Measurements from ENCODE around the gene TIMM10.
A peak's percentile ranks its signal among the peaks of the same experiment; 100 is the strongest.

Gene TIMM10

GRCh38 chr11:57498540-57498939, 32.0 kb downstream of the TIMM10 start:
- H3K27ac ChIP-seq (ENCODE audit: low read depth, low read length) = peak overlapping the region; percentile 5
- H3K4me3 ChIP-seq (ENCODE audit: low read depth in 1 of 2, low read length in 2 of 2) = no peak overlapping the region
- H3K9ac ChIP-seq (ENCODE audit: low read depth in 1 of 2, low read length in 2 of 2) = peak overlapping the region; percentile 7 to 26
- H3K27me3 ChIP-seq (ENCODE audit: control insufficient read depth in 1 of 2, insufficient read depth in 2 of 2, low read length in 2 of 2) = no peaks in the 10 kb centered on the region
- H3K9me3 ChIP-seq (ENCODE audit: control insufficient read depth in 1 of 2, low read length in 2 of 2) = no peaks in the 10 kb centered on the region
- peaks cover 41 to 45% of the 10 kb centered on the region in 2 donors for H3K4me1 ChIP-seq (ENCODE audit: control insufficient read depth in 1 of 2, insufficient read depth in 2 of 2, low read length in 2 of 2)
- peaks cover 4 to 10% of the 10 kb centered on the region in 2 donors for H3K36me3 ChIP-seq (ENCODE audit: control insufficient read depth in 1 of 2, insufficient read depth in 2 of 2, low read length in 2 of 2)

DNA sequence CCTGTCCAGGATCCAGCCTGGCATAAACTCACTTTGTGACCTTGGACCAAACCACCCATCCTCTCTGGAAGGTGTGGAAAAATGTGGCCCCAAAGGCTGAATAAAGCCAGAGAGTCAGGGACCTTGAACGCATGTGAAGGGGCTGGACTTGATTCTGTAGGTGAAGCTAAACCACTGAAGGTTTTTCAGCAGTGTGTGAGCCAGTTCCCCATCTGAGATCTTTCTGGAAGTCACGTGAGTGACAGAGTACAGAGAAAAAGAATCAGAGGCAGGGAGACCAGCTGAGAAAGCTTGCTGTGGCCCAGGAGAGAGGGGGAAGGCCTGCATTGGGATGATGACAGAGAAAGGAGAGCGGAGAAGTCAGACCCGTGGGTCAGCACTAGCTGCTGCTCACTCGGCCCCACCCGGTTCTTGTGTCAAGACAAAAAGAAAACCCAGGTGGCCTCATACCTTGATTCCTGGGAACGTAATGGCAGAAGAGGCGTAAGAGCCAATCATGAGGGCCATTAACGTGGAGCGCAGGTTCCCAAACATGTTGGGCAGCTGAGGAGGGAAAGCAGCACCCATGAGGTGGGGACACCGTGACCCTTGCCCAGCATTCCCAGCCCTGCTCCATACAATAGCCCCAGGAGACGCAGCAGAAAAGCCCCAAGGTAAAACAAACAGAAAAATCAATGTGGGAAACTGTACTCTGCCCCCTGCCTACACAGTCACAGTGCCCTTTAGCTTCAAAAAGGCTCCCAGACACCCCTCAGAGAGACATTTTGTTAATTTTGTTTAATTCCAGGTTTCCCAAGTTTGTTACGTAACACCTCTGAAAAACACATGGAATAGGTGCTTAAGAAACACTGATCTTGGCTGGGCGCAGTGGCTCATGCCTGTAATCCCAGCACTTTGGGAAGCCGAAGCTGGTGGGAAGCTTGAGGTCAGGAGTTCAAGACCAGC, 33.0 kb downstream of the TIMM10 start:
- Histone ChIP-seq H3K27ac (ENCODE audit: low read depth, low read length) (peak overlapping the region; percentile 45), H3K27me3 (ENCODE audit: control insufficient read depth in 1 of 2, insufficient read depth in 2 of 2, low read length in 2 of 2) (no peaks in the 10 kb centered on the region), H3K4me1 (ENCODE audit: control insufficient read depth in 1 of 2, insufficient read depth in 2 of 2, low read length in 2 of 2) (peaks cover 41 to 45% of the 10 kb centered on the region in 2 donors), H3K36me3 (ENCODE audit: control insufficient read depth in 1 of 2, insufficient read depth in 2 of 2, low read length in 2 of 2) (peaks cover 4 to 10% of the 10 kb centered on the region in 2 donors), H3K9ac (ENCODE audit: low read depth in 1 of 2, low read length in 2 of 2) (peak overlapping the region in 1 of 2 donors; percentile 26), H3K4me3 (ENCODE audit: low read depth in 1 of 2, low read length in 2 of 2) (no peak overlapping the region), H3K9me3 (ENCODE audit: control insufficient read depth in 1 of 2, low read length in 2 of 2) (no peaks in the 10 kb centered on the region)

- peaks cover 36 to 37% of the 10 kb centered on the region in 2 donors for H3K4me1 ChIP-seq (ENCODE audit: control insufficient read depth in 1 of 2, insufficient read depth in 2 of 2, low read length in 2 of 2)
- H3K27me3 ChIP-seq (ENCODE audit: control insufficient read depth in 1 of 2, insufficient read depth in 2 of 2, low read length in 2 of 2) = no peaks in the 10 kb centered on the region
- no peak overlapping the region for H3K4me3 ChIP-seq (ENCODE audit: low read depth in 1 of 2, low read length in 2 of 2)
- H3K9me3 ChIP-seq (ENCODE audit: control insufficient read depth in 1 of 2, low read length in 2 of 2) = no peaks in the 10 kb centered on the region
- H3K9ac ChIP-seq (ENCODE audit: low read depth in 1 of 2, low read length in 2 of 2) = no peak overlapping the region
- H3K36me3 ChIP-seq (ENCODE audit: control insufficient read depth in 1 of 2, insufficient read depth in 2 of 2, low read length in 2 of 2) = peaks cover 4 to 10% of the 10 kb centered on the region in 2 donors
- no peak overlapping the region for H3K27ac ChIP-seq (ENCODE audit: low read depth, low read length)
Measured at GRCh38 chr11:57496109-57496820, 34.3 kb downstream of the TIMM10 start.

- Histone ChIP-seq H3K4me1 (ENCODE audit: control insufficient read depth in 1 of 2, insufficient read depth in 2 of 2, low read length in 2 of 2) (peaks cover 24 to 26% of the 10 kb centered on the region in 2 donors), H3K9me3 (ENCODE audit: control insufficient read depth in 1 of 2, low read length in 2 of 2) (no peaks in the 10 kb centered on the region), H3K27me3 (ENCODE audit: control insufficient read depth in 1 of 2, insufficient read depth in 2 of 2, low read length in 2 of 2) (no peaks in the 10 kb centered on the region), H3K9ac (ENCODE audit: low read depth in 1 of 2, low read length in 2 of 2) (no peak overlapping the region), H3K36me3 (ENCODE audit: control insufficient read depth in 1 of 2, insufficient read depth in 2 of 2, low read length in 2 of 2) (peaks cover 4 to 24% of the 10 kb centered on the region in 2 donors), H3K27ac (ENCODE audit: low read depth, low read length) (no peak overlapping the region), H3K4me3 (ENCODE audit: low read depth in 1 of 2, low read length in 2 of 2) (no peak overlapping the region)
Measured at GRCh38 chr11:57493507-57494503, 36.7 kb downstream of the TIMM10 start.

DNA sequence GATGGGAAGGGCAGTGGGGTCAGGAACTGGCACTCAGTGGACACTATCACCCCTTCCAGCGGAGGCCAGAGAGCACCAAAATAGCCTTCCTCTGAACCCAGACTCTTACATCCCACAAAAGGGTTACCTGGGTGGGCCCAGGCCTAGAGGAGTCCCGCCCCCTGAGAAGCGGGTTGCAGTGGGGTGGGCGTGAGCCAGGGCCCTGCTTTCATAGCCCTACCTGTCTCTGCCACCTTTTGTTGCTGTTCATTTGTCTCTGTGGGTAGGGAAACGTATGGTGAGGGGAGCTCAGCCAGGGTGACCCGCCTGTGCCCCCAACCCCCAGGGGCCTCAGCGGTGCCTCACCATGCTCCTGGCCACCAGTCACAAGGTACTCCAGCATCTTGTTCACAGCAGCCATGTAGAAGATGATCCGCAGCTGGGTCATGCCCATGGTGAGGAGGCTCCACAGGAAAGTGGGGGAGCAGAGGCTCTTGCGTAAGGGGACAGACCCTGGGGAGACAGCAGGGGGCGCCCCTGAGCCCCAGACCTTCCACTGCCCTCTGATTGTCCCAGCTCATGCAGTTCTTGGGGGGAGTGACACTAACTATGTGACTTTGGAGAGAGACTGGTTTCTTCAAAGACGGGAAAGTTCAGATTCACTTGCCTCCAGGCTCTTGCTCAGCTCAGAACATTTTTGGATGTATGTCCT, 39.0 kb downstream of the TIMM10 start:
- H3K27me3 ChIP-seq (ENCODE audit: control insufficient read depth in 1 of 2, insufficient read depth in 2 of 2, low read length in 2 of 2) = no peaks in the 10 kb centered on the region
- H3K9ac ChIP-seq (ENCODE audit: low read depth in 1 of 2, low read length in 2 of 2) = no peak overlapping the region
- H3K9me3 ChIP-seq (ENCODE audit: control insufficient read depth in 1 of 2, low read length in 2 of 2) = no peaks in the 10 kb centered on the region
- no peak overlapping the region for H3K27ac ChIP-seq (ENCODE audit: low read depth, low read length)
- peaks cover 1 to 3% of the 10 kb centered on the region in 2 donors for H3K4me1 ChIP-seq (ENCODE audit: control insufficient read depth in 1 of 2, insufficient read depth in 2 of 2, low read length in 2 of 2)
- peaks cover 3 to 44% of the 10 kb centered on the region in 2 donors for H3K36me3 ChIP-seq (ENCODE audit: control insufficient read depth in 1 of 2, insufficient read depth in 2 of 2, low read length in 2 of 2)
- H3K4me3 ChIP-seq (ENCODE audit: low read depth in 1 of 2, low read length in 2 of 2) = no peak overlapping the region

- Histone ChIP-seq H3K4me1 (ENCODE audit: control insufficient read depth in 1 of 2, insufficient read depth in 2 of 2, low read length in 2 of 2) (no peaks in the 10 kb centered on the region), H3K27ac (ENCODE audit: low read depth, low read length) (no peak overlapping the region), H3K4me3 (ENCODE audit: low read depth in 1 of 2, low read length in 2 of 2) (no peak overlapping the region), H3K9me3 (ENCODE audit: control insufficient read depth in 1 of 2, low read length in 2 of 2) (no peaks in the 10 kb centered on the region), H3K9ac (ENCODE audit: low read depth in 1 of 2, low read length in 2 of 2) (no peak overlapping the region), H3K27me3 (ENCODE audit: control insufficient read depth in 1 of 2, insufficient read depth in 2 of 2, low read length in 2 of 2) (no peaks in the 10 kb centered on the region), H3K36me3 (ENCODE audit: control insufficient read depth in 1 of 2, insufficient read depth in 2 of 2, low read length in 2 of 2) (peaks cover 0 to 47% of the 10 kb centered on the region in 2 donors)
Measured at GRCh38 chr11:57490456-57491248, 39.9 kb downstream of the TIMM10 start.

DNA sequence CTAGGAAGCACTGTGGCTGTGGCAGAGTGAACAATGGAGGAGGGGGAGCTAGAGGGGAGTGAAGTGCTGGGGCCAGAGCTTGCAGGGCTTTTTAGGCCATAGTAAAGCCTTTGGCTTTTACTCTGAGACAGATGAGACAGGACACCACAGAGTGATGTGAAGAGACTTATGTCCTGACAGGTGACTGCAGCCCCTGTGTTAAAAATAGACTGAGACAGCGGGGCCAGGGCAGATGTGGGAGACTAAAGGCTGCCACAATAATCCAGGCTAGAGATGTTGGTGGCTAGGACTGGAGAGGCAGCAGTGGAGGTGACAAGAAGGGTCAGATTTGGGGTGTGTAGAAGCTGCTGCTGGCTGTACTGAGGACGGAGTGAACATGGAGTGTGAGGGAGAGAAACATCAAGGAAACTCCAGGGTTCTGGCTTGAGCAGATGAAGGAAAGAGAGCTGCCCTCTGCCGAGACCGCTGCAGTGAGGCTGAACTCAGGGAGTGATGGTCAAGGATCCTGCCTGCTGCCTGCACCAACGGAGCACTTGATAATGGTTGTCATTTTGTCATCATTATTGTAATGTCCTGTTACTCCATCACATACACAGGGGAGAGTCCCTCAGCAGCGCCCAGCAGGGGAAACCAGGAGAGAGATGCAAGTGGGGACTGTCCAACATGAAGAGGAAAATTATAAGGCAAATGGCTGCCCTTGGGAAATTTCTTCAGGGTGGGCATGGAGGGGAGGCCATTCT, 42.5 kb downstream of the TIMM10 start:
- H3K27me3 ChIP-seq (ENCODE audit: control insufficient read depth in 1 of 2, insufficient read depth in 2 of 2, low read length in 2 of 2) = peaks cover 6 to 8% of the 10 kb centered on the region in 2 donors
- no peak overlapping the region for H3K27ac ChIP-seq (ENCODE audit: low read depth, low read length)
- H3K36me3 ChIP-seq (ENCODE audit: control insufficient read depth in 1 of 2, insufficient read depth in 2 of 2, low read length in 2 of 2) = peaks cover 4 to 48% of the 10 kb centered on the region in 2 donors
- H3K4me3 ChIP-seq (ENCODE audit: low read depth in 1 of 2, low read length in 2 of 2) = no peak overlapping the region
- H3K9ac ChIP-seq (ENCODE audit: low read depth in 1 of 2, low read length in 2 of 2) = no peak overlapping the region
- H3K4me1 ChIP-seq (ENCODE audit: control insufficient read depth in 1 of 2, insufficient read depth in 2 of 2, low read length in 2 of 2) = peaks cover 0 to 7% of the 10 kb centered on the region in 2 donors
- H3K9me3 ChIP-seq (ENCODE audit: control insufficient read depth in 1 of 2, low read length in 2 of 2) = no peaks in the 10 kb centered on the region

DNA sequence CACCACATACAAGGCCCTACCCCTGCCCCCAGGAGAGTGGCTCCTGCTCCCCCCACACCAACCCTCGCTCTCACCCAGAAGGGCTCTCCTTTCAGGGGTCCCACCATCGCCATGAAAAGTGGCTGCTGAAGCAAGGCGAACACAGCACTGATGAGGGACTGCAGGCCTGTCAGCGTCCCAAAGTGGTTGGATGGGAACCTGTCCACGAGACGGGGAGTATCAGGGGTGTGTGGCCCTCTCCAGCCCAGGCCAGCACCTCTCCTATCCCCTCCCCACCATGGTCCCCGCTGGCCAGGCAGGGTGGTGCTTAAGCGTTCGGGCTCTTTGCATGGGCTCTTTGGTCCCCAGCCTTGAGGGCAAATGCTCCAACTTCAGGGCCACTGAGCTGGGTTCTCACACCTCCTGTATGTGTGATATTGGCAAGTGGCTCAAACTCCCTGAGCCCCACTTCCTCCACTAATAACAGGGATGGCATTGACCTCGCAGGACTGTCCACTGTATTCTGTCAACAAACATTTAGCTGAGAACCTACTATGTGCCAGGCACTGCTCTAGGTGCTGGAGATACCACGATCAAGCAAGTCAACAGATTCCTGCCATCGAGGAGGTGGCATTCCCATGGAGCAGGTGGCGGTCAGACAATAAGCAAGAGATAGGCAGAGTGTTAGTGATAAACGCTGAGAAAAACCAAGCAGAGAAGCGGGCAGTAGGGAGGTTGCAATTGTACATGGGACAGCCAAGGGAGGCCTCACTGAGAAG, 43.4 kb downstream of the TIMM10 start:
- no peak overlapping the region for H3K9ac ChIP-seq (ENCODE audit: low read depth in 1 of 2, low read length in 2 of 2)
- peaks cover 4 to 48% of the 10 kb centered on the region in 2 donors for H3K36me3 ChIP-seq (ENCODE audit: control insufficient read depth in 1 of 2, insufficient read depth in 2 of 2, low read length in 2 of 2)

More for the DNA sequence above, 43.4 kb downstream of the TIMM10 start:
- peaks cover 0 to 9% of the 10 kb centered on the region in 2 donors for H3K4me1 ChIP-seq (ENCODE audit: control insufficient read depth in 1 of 2, insufficient read depth in 2 of 2, low read length in 2 of 2)
- H3K4me3 ChIP-seq (ENCODE audit: low read depth in 1 of 2, low read length in 2 of 2) = no peak overlapping the region
- no peaks in the 10 kb centered on the region for H3K9me3 ChIP-seq (ENCODE audit: control insufficient read depth in 1 of 2, low read length in 2 of 2)
- peaks cover 8 to 13% of the 10 kb centered on the region in 2 donors for H3K27me3 ChIP-seq (ENCODE audit: control insufficient read depth in 1 of 2, insufficient read depth in 2 of 2, low read length in 2 of 2)
- no peak overlapping the region for H3K27ac ChIP-seq (ENCODE audit: low read depth, low read length)

All from duodenal mucosa (tissue), 2 donors.